Right hindlimb (tissue), 1 donor: ENCODE measurements around the gene OSBPL1A.
"Not testable (repeated sequence)": the region's sequence is repeated elsewhere in the genome, so short reads cannot be mapped to it uniquely, and the experiment has no call there.

Experiments used
- DNase-seq: peaks from one replicate; pipeline ENCODE4 v3.0.0-alpha.2; 2018

OSBPL1A gene

DNA sequence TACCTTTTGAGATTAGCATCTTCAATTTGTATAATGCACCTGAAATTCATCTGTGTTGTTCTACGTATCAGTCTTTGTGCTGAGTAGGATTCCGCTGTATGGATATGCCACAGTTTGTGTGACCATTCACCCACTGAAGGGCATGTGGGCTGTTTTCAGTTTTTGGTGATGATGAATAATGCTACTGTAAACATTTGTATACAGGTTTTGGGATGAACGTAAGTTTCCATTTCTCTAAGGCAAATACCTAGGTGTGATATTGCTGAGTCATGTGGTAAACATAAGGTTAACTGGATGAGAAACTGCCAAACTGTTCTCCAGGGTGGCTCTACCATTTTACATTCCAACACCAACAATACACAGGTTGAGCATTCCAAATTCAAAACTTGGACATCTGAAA, 223.6 kb downstream of the OSBPL1A start:
- no peak for DNase-seq

DNA sequence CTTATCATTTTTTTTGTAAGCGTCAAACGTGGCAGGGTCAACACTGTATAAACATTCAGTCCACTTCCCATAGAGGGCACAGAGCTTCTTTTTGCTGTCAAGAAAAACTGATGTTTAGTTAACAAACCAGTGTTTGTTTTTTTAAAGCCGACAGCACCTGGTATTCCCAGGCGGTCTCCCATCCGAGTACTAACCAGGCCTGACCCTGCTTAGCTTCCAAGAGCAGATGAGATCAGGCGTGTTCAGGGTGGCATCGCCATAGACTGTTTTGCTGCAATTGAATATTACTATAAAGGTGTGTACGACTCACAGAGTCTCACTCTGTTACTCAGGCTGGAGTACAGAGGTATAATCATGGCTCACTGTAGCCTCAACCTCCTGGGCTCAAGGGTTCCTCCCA, 227.3 kb downstream of the OSBPL1A start:
- no peak for DNase-seq

DNA sequence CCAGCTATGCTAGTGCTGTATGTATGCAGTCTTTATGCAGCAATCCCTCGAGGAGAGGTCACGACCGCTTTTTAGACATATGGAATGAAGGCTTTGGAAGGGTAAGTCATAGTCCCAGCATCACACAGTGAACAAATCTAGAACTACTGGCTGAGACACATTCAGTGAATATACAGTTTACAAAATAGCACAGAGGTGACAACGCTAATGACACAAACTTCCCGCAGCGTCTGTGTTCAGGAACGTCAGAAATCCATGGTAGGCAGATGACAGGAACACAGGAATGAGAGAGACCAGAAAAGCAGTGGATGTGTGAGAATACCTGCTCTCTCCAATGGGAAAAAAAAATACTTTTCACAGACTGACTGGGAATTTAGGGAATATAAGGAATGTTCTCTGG, 229.1 kb downstream of the OSBPL1A start:
- no peak for DNase-seq

DNA sequence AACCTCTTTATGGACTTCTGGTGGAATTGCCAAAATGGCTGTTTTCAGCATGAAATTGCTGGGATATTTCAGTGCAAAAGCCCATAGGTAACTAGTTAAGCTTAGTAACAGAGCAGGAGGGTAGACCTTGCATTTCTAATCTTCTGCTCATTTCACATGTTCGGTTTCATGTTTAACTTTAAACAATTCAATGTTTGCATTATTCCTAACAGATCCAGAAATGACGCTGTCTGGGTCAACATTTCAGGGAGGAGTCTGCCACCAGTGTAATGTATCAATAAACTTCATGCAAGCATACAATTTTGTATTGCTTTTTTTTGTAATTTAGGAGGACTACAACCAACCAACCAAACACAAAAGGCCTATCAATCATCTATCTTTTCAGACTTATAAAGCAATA, 236.3 kb downstream of the OSBPL1A start:
- DNase-seq, result no peak

DNA sequence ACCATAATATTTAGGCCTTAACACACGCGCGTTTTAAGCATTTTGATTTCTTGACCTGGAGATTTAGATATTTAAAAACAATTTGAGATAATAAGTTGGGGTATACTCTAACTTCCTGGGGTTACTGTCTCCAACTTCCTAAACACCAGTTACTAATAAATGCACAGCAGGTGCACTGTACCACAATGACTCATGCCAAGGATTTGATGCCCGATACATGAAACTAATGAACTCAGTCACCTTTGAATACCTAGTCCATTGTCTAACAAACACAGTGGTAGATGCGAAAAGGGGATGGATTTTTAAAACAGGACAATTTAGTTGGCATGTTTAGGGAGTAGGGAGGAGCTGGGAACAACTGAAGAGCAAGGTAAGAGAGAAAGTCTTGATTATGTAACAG, 237.5 kb downstream of the OSBPL1A start:
- no peak for DNase-seq

DNA sequence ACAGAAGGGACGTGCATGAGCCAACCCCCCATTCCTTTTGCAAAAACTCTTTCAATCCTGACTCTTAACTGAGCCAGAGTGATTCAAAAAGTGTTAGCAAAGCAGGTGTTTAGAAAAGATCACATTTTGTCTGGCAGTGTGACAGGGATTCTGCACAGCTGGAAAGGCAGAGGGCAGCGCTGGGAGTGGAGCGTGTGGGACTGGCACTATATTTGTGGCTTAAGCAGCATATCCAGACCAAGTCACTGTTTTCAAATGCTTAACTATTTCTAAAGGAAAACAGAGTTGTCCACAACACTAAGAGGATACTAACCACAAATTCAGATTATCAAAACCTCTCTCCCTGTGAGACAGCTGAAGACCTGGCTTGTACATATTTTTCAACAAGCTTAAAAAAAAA, 239.8 kb downstream of the OSBPL1A start:
- no peak for DNase-seq

DNA sequence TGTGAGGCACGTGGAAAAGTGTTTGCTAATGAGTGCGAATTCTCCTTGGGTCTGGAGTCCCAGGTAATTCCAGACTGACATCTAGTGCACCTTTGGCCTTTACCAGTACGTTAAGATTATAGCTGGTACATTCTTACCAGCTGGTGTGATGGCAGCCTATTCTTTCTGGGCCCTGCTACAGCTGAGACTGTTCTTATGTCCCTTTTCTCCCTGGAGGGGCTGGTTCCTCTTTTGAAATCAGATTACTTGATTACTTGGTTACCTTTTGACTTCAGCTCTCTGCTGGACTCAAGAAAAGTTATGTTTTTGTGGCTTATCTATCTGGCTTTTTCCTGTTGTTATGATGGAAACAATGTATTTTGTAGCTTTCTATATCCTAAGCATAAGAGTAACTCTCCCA, 244.2 kb downstream of the OSBPL1A start:
- DNase-seq, result no peak

DNA sequence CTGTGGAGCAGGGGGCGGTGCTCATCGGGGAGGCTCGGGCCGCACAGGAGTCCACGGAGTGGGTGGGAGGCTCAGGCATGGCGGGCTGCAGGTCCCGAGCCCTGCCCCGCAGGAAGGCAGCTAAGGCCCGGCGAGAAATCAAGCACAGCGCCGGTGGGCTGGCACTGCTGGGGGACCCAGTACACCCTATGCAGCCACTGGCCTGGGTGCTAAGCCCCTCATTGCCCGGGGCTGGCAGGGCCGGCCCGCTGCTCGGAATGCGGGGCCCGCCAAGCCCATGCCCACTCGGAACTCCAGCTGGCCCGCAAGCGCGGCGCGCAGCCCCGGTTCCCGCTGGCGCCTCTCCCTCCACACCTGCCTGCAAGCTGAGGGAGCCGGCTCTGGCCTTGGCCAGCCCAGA, 248.0 kb downstream of the OSBPL1A start:
- not testable (repeated sequence) for DNase-seq

DNA sequence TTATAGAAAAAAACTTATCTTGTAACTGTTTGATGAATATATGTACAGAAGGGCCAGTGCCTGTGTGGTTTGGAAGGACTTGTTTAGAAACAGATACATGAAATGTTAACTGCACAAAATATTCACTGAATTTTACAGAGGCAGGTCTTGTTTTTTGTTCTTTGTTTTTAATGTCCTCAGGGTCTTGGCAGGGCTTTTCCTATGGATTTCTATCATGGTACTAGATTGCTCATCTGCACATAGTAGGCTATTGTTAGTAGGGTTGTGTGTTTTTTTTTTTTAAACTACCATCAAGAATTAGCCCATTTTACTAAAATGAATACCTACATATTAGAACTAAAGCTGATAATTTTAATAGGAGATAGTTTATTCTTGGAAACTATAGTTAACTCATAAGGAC, 255.2 kb downstream of the OSBPL1A start:
- no peak for DNase-seq

DNA sequence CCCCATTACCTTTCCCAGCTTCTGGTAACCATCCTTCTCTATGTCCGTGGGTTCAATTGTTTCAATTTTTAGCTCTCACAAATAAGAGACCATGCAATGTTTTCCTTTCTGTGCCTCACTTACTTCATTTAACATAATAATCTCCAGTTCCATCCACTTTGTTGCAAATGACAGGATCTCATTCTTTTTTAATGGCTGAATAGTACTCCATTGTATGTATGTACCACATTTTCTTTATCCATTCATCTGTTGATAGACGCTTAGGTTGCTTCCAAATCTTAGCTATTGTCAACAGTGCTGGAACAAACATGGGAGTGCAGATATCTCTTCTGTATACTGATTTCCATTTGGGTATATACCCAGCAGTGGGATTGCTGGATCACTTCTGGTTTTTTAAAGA, 256.9 kb downstream of the OSBPL1A start:
- no peak for DNase-seq

DNA sequence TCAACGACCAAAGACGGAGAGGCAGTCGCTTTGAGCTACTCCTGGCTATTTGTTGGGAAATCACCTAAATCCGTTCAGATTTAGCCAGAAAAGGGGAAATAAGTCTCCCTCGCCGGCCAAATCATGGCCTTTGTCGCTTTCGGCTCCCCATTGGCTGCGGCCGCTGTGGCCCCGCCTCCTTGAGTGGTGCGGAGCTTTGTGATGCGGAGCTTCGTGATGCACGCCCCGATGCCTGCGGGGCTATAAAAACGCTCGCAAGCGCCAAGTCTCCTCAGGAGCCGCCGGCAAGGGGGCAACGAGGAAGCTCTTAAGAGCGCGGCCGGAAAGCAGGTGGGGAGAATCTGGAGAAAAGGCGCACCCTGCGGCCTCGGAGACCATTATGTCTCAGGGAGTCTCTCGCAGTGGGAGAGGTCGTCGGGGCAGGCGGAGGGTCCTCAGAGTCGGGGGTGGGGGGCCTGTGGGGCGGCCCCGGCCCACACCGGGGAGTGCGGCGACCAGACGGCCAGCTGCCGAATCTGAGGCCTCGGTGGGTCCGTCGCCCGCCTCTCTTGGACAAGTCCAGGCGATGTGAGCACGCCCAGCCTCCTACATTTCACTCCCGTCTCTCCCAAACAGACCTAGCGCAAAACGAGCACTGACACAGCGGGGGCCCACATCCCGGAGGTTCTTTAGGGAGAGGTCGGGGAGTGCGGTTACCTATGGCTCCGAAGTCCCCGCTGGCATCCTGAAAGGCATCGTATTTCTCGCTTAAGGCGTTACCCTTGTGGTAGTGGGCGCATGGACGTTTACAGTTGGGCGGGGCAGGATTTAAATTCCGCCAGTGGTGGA, 258.6 kb downstream of the OSBPL1A start, which contains the start of gene CABYR:
CABYR (plus strand) TSS at position 274 of the 828 bp plus-strand sequence. CDS start 4,053 bp downstream, outside the sequence.
- DNase-seq, result peak; percentile 86

DNA sequence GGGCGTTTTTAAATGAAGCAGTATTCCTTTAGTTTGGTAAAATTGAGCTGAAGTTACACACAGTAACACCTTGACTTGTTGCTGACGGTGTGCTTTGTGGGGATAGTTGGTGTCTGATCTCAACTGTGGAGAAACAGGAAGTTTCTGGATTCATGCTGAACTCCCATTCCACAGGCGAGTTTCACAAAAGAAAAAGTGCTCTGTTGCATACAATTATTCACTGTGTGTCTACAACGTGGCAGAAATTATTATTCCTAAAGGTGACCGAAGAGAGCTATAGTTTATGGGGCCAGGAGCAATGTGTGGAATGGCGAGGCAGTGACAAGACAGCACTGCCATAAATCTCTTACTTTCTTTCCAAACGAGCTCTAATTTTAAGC, 259.2 kb downstream of the OSBPL1A start:
- no peak for DNase-seq

DNA sequence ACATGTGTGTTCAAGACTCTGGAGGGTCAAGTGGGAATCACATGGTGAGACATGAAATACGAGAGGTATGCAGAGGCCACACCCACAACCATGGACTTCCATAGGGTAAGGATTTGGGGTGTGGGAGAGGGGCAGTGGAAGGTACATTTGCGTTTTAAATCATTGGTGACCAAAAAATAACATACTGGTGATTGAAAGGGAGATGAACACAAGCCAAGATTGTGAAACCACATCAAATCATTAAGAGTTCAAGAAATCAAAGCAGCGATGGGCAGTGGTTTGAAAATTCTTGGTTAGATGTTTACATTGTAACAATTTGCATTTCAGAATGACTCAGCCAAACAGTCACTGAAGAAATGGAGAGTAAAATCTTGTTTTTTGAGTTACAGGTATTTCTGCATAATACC, 260.7 kb downstream of the OSBPL1A start:
- no peak for DNase-seq

DNA sequence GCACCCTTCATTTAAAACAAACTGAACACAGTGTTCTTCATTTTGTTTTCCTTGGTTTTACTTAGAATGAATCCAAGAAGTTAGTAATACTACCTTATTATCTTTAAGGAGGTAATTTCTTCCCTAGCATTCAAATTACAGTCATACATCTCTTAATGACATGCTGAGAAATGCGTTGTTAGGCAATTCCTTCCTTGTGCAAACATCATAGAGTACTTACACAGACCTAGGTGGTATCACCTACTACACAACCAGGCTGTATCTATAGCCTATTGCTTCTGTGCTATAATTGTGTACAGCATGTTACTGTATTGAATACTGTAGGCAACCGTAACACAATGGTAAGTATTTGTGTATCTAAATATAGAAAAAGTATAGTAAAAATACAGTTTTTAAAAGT, 267.1 kb downstream of the OSBPL1A start:
- no peak for DNase-seq

DNA sequence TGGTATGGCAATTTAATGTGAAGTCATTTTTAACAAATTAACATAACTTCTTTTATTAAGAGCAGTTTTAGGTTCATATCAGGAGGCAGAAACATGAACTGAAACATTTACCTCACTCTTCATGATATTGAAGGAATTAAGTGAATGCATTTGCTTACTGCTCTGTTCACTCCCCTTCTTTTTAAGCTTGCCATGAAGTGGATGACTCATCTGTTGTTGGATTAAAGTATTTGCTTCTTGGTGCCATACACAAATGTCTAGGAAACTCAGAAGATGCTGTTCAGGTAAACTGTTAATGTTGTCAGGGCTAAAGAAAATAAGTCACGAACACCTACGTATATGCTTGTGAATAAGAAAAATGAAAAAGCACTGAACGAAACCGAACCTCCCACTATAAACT, 268.9 kb downstream of the OSBPL1A start:
- no peak for DNase-seq

DNA sequence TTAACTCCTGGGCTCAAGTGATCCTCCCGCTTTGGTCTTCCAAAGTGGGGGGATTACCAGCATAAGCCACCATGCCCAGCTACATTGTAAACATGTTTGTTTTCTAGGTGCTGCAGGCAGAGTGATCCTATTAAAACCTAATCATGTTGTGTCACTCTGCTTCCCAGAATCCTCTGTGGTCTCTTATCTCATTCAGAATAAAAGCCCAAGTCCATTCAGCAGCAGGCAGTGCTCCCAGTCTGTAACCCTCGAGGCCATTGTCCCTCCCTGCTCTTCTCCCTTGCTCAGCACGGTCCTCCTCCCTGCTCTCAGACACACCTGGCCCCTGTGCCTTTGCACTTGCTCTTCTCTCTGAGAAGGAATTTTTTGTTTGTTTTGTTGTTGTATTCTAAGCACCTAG, 269.9 kb downstream of the OSBPL1A start:
- no peak for DNase-seq

DNA sequence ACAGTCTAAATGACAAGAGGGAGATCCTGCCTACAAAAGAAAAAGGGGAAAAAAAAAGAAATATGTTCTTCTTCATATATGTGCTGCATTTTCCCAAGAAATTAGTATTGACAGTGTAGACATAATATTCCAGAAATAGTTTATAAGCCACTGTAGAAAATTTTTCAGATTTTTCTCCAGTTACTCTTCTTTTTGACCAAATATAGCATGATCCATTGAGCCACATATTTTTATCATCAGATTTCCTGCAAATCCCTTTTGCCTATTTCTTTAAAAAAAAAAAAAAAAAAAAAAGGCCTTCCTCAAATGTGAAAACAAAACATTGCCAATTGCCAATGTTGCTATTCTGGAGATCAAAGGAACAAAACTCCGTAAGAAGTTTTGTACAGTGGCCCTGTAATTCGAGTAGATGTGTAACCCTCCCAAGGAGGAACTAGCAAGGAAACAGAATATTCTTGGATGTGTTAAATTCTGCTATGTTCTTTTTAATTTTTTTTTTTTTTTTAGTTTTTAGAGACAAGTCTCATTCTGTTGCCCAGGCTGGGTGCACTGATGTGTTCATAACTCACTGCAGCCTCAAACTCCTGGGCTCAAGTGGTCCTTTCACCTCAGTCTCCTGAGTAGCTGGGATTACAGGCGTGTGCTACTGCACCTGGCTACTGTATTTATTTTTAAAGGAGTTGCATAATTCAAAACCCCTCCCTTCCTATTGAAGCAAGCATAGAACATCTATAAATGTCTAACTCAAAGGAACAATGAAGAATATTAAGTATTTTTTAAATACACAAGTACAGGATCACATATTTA, 271.3 kb downstream of the OSBPL1A start:
- no peak for DNase-seq

DNA sequence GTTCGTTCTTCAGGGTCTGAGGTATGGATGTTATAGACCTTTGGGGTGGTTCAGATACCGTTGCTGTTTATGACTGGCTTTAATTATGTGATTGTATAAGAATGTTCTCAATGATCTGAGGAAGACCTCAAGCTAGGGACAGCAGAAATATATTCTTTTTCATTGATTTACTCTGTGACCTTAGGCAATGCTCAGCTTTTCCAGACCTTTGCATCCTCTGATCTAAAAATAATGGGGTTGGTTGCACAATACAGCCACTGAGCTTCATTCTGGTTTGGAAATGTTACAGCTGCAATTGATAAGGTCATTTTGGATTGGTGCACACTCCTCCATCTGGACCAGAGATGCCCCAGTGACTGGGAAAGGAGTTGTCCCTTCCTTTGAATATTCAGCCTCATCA, 276.0 kb downstream of the OSBPL1A start:
- no peak for DNase-seq

DNA sequence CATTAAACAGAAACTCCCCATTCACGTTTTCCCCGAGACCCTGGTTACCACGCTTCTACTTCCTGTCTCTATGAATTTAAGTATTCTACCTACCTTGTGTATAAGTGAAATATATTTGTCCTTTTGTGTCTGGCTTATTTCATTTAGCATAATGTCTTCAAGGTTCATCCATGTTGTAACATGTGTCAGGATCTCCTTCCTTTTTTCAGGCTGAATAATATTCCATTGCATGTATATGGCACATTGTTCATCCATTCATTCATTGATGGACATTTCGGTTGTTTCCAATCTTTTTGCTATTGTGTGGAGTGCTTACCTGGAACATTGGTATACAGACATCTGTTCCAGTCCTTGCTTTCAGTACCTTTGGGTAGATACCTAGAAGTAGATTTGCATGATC, 276.9 kb downstream of the OSBPL1A start:
- no peak for DNase-seq

DNA sequence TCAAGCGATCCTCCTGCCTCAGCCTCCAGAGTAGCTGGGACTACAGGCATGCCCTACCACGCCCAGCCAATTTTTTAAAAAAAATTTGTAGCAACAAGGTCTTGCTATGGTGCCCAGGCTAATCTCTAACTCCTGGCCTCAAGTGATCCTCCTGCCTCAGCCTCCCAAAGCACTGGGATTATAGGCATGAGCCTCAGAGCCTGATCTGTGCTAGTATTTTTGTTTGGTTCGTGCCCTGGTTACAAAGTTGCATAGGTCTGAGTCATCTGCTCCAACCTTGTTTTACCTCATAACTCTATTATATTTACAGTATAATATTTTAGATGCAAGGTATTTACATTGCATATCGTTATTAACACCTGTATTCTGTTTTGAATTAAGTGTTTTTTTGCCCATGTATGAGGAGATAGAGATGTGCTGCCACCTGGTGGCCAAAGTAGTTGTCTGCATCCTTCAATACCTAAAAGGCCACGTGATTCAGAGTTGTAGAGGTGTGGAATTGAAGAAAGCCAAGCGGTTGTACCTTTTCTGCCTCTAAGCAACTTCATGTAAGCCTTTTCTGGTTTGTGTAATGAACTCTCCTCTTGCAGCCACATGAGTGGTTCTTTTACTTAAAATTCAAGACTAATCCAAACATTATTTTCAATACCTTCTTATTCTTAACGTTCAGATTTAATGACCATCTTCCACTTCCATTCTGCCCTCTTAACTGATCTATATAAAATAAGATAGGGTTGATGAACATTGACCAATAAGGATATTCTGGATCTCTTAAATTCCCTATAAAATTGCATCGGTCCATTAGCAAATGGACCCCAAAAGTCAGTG, 278.7 kb downstream of the OSBPL1A start:
- peak; percentile 68 for DNase-seq

DNA sequence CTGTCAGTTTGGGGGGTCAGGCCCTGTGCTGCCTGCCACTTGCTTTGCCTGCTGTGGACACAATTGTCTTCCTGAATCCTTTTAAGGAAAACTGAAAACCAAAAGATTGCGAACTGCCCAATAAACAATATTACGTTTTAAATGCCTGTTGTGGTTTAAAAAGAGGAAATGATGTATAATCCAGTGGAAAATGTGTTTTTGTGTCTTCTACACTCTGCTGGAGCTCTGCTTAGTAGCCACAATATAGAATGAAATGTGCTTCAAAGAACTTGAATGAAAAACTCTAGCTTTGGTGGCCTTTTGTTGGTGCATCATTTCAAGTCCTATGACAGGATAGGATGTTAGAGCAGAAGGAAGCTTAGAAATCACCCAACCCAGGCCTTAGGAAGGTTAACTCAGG, 282.0 kb downstream of the OSBPL1A start:
- DNase-seq, result no peak

DNA sequence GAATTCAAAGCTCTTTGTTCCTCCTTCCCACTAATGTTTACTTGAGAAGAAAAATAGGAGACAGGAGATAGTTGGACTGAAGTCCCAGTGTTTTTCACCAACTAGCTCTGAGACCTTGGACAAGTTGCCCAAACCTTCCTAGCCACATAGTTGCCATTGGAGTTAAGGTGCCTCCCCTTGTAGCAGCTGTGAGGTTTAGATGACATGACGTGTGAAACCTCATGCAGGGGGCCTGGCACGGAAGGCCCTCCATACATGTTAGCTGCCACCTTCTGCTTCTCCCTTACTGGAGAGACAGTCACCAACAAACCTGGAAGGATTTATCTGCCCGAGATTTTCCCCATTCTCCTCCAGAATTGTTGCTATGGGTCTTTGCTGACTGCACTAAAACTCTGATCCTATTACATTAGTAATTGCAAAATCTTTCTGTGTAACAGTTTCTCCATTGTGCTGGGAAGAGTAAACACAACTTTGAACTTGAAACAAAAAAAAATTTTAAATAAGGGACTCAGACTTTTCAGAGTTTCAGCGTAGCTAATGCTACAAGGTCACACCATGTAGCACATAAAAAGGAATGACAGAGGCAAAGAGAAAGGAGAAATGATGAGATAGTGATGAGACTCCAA, 282.6 kb downstream of the OSBPL1A start:
- DNase-seq, result no peak
